KBM-7 (cell line): ENCODE results near the gene LTN1.
"Not testable (repeated sequence)": the region's sequence is repeated elsewhere in the genome, so short reads cannot be mapped to it uniquely, and the experiment has no call there.

ENCODE experiments used
- DNase-seq: peaks from one replicate; pipeline ENCODE4 v3.0.0-alpha.2; 2015
- in situ Hi-C: fragments of 300-500 bp; cut with MboI; formaldehyde crosslinking; loops from 2 replicates; pipeline ENCODE4 v1.14.3; 2020; ENCODE audit warnings: low sequenced_read_pairs, low pct_unique_long_range_greater_than_20kb, mixed read lengths

LTN1 gene

GRCh38 chr21:28988146-28988545, 4.5 kb downstream of the LTN1 start:
- in situ Hi-C loops, DNase-seq: not testable (repeated sequence)

- in situ Hi-C loops = no loop called here
- DNase-seq = no peak
These were observed 6.0 kb downstream of the LTN1 start for GRCh38 chr21:28986677-28987076.

GRCh38 chr21:28982637-28983036, 10.0 kb downstream of the LTN1 start:
- in situ Hi-C loops = no loop called here
- DNase-seq = no peak

- in situ Hi-C loops = no loop called here
- no peak for DNase-seq
These were observed 13.6 kb downstream of the LTN1 start for GRCh38 chr21:28979092-28979491.

- no peak for DNase-seq
- in situ Hi-C loops = no loop called here
These were observed 17.3 kb downstream of the LTN1 start for GRCh38 chr21:28975397-28975796.

GRCh38 chr21:28974531-28975227, 18.0 kb downstream of the LTN1 start:
- in situ Hi-C loops = no loop called here
- DNase-seq = no peak

- in situ Hi-C loops = no loop called here
- DNase-seq = no peak
These were observed 20.3 kb downstream of the LTN1 start for GRCh38 chr21:28972398-28972797.

GRCh38 chr21:28971171-28971570, 21.5 kb downstream of the LTN1 start:
- DNase-seq = no peak
- in situ Hi-C loops = no loop called here

GRCh38 chr21:28963831-28964230, 28.8 kb downstream of the LTN1 start:
- DNase-seq = no peak
- in situ Hi-C loops = no loop called here

- no peak for DNase-seq
- in situ Hi-C loops = no loop called here
These were observed 30.2 kb downstream of the LTN1 start for GRCh38 chr21:28962465-28962864.

- no peak for DNase-seq
- in situ Hi-C loops = no loop called here
These were observed 30.8 kb downstream of the LTN1 start for GRCh38 chr21:28961927-28962326.

- in situ Hi-C loops = no loop called here
These were observed 32.4 kb downstream of the LTN1 start for GRCh38 chr21:28960245-28960644.

GRCh38 chr21:28959367-28960099, 33.1 kb downstream of the LTN1 start:
- in situ Hi-C loops = no loop called here
- no peak for DNase-seq

More at GRCh38 chr21:28960245-28960644, 32.4 kb downstream of the LTN1 start:
- DNase-seq = no peak

- DNase-seq = no peak
- in situ Hi-C loops = no loop called here
These were observed 39.4 kb downstream of the LTN1 start for GRCh38 chr21:28953247-28953646.

- no peak for DNase-seq
- in situ Hi-C loops = no loop called here
These were observed 40.0 kb downstream of the LTN1 start for GRCh38 chr21:28952686-28953085.

- no peak for DNase-seq
- in situ Hi-C loops = no loop called here
These were observed 43.4 kb downstream of the LTN1 start for GRCh38 chr21:28949318-28949717.

- in situ Hi-C loops = no loop called here
- no peak for DNase-seq
These were observed 48.4 kb downstream of the LTN1 start for GRCh38 chr21:28944296-28944695.

GRCh38 chr21:28943631-28944030, 49.0 kb downstream of the LTN1 start:
- in situ Hi-C loops = no loop called here
- no peak for DNase-seq

GRCh38 chr21:28938726-28939125, 54.0 kb downstream of the LTN1 start:
- in situ Hi-C loops = no loop called here
- peak; percentile 50 for DNase-seq

- in situ Hi-C loops = no loop called here
- DNase-seq = no peak
These were observed 54.9 kb downstream of the LTN1 start for GRCh38 chr21:28937737-28938136.

- DNase-seq = no peak
- in situ Hi-C loops = no loop called here
These were observed 56.0 kb downstream of the LTN1 start for GRCh38 chr21:28936721-28937120.
